Measurements from ENCODE around the gene TTC1.

TTC1 gene

GRCh38 chr5:160090059-160090458, 81.1 kb downstream of the TTC1 start:
- no peak for DNase-seq

DNA sequence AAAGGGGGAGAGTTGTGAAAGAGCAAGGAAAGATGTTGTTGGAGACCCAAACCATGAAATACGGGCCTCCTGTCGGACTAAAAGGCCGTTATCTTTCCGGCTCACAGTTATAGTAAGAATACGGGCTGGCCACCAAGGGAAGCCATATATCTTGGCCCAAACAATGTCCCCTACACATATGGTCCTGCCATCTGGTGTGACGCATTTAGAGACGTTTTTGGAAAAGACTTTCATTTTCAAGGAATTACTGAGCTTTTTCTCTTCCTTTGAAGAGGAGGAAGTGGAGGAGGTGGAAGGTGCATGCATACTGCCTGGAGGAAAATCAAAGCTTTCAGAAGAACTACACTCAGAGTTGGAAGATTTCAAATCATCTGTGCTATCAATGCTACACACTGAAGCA, 83.6 kb downstream of the TTC1 start:
- no peak for DNase-seq

GRCh38 chr5:160092960-160093707, 84.2 kb downstream of the TTC1 start:
- DNase-seq, result no peak

GRCh38 chr5:160096178-160096577, 87.2 kb downstream of the TTC1 start:
- DNase-seq, result no peak

GRCh38 chr5:160097991-160098390, 89.1 kb downstream of the TTC1 start:
- DNase-seq, result no peak

GRCh38 chr5:160105686-160106360, 96.9 kb downstream of the TTC1 start:
- no peak for DNase-seq

DNA sequence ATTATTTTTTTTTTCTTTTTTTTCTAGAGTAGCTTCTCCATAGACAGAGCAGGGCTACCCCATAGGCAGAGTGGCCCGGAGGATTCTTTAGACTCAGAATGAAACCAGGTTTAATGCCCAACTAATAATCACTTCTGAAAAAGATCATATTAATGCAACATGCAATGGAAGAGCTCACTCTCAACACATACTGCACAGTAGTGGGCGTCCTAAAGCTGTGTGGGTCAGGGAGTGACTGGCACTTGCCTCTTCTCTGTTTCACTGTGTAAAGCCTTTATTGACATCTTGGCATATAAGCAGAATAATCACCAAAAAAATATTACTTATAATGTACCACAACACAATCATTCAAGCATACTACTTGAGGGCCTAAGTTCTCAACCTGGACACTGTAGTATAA, 99.2 kb downstream of the TTC1 start:
- DNase-seq, result no peak
